Ovary (tissue), 3 donors: ENCODE results near the gene ALG14.

Source experiments
- CTCF ChIP-seq, 3 donors: fragments of 450-650 bp in 2 of 3; fragments of 200-600 bp in 1 of 3; IDR thresholded peaks; one replicate each; pipeline versions ENCODE4 v1.5.1 to v1.8.0; 2016 to 2022; ENCODE audit warnings: antibody characterized with exemption in 3 of 3, mild to moderate bottlenecking in 1 of 3
- EP300 ChIP-seq: sonication (generic); formaldehyde crosslinking; IDR thresholded peaks from one replicate; pipeline ENCODE4 v1.6.1; 2017; ENCODE audit warnings: antibody characterized with exemption
- POLR2A ChIP-seq: fragments of 450-650 bp; IDR thresholded peaks from one replicate; pipeline ENCODE4 v1.6.1; 2017; ENCODE audit warnings: antibody characterized with exemption, mild to moderate bottlenecking, moderate library complexity
- donor health status: DM: no; HTN: no; CAD: no.

- TF ChIP-seq CTCF (IDR thresholded peaks at IDR 0.05) (no peak), POLR2A (no peak), EP300 (no peak)
Observed at GRCh38 chr1:95049935-95050334, 22.8 kb downstream of the ALG14 start.
